Measurements from ENCODE around the gene MYO1E.
"Not testable (repeated sequence)": the region's sequence is repeated elsewhere in the genome, so short reads cannot be mapped to it uniquely, and the experiment has no call there.

MYO1E gene

DNA sequence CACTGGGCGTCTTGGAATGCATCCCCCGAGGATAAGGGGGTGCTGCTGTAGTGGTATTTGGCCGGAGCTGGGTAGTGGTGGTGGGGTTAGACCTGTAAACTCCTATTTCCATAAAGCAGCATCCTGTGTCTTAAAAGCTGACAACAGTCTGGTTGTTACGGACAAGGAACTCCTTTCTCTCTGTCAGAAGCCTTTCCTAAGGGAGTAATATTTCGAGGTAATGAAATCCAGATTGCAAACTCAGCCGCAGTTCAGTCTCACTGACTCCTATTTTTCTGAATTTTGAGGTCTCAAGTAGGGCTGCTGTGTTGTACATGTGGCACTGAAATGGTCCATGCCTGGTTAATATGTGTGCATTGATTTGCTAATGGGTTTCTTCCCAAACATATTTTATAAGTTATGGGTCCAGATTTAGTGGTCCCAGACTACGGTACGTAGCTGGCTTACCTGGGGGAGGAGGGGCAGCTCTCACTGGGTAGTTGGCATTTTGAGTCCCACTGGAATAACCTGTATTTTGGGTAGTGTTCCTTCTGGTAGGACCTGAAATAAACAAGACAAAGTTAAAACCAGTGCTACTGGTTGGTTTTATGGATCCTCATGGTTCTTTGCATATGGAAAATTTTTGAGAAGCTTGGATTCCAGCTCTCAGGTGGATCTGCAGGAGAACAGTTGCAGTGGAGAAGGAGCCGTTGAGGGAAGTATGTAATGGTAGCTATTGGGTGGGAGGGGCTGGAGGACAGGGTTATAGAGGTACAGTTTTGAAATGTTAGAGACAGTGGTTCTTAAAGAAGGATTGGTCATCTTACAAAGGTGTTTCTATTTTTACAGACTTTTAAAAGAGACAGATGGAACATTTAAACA, 214.6 kb downstream of the MYO1E start:
- no peak for DNase-seq

DNA sequence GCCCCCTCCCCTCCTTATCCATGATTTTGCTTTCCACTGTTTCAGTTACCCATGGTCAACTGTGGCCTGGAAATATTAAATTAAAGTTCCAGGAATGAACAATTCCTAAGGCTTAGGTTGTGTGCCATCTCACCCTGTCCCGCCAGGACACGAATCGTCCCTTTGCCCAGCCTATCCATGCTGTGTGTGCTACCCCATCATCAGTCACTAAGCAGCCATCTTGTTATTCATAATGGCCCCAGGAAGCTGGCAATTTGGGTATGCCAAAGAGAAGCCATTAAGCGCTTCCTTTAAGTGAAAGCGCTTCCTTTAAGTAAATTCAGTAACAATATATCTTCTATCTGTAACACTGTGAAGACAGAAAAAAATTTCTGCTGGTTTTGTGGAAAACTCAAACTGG, 215.3 kb downstream of the MYO1E start:
- DNase-seq, result no peak

DNA sequence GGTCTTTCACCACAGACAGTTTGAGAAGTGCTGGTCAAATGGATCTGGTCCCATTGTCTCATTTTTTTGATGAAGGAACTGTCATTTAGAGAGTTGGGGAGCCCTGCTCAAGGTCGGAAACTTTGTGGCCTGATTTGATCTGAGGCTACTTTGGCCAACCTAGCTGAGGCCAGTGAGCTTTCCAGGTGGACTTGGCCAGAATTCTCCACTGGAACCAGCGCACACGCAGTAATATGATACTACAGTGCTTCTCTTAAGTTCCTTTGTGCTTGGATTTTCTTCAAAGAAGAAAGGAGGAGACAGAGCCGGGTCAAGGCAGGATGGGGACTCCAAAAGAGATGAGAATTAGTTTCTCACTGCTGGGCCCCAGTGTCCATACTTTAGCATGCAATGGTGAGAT, 217.2 kb downstream of the MYO1E start:
- DNase-seq, result no peak

DNA sequence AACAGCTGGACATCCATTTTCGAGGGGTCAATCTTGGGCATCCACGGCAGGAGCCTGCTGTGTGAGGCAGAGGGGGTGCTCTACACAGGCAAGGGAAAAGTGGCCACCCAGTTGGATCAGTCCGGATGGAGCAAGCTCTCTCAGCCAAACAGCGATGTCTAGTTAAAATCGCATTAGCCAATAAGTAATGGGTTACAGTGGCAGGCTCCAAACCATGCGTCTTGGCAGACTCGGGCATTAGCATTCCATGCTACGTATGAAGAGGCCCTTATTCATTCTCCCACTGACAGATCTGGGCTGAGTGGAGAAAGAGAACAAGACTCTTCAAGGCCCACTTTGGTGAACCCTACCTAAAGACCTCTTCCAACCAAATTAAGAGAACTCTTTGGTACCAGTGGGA, 218.4 kb downstream of the MYO1E start:
- DNase-seq, result no peak

DNA sequence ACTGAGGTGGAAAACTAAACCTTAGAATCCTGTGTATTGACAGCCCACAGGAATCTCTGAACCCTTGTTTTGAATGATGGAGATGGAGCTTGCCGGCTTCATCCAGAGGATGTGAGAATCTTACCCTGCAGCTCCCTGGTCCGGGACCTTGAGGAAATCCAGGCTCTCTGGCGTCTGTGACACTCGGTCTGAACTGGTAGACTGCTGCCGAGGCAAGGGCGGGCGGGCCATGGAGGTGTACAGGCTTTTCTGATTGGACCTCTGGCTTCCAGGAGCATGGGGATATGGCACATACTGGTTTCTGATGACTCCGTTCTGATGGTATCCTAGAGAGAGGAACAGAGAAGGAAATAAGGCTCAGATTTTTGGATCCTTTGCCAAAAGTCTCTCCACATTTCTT, 219.2 kb downstream of the MYO1E start:
- DNase-seq, result no peak

DNA sequence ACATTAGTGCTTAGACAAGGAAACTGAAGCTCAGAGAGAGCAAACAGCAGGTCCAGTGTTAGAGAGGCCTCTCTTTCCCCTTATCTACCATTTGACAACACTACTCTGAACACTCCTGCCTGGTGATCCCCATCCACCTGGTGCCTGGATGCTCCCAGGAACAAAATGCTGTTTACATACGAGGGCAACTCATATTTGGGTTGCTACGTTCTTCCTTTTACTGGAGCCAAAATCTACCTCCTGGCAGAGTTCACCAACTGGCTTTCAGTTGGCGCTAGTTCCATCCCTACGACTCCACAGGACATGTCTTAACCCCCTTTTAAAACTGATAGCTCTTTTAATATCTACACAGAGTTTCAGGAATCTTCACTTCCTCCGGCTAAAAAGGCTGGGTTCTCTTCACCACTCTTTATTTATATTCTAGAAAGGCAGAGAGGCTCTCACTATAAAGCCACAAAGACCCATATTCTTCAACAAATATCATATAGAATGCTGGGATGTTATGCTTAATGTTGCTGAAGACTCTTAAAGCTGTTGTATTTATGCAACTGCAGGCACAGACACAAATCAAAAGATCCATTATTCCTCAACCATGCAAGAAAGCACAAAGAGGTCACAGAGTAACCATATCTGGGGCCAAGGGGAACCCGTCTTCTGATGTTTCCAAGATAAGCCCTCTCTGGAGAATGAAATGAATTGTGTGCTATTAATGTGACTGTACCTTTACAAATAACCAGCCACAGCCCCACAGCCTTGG, 219.8 kb downstream of the MYO1E start:
- DNase-seq, result no peak

DNA sequence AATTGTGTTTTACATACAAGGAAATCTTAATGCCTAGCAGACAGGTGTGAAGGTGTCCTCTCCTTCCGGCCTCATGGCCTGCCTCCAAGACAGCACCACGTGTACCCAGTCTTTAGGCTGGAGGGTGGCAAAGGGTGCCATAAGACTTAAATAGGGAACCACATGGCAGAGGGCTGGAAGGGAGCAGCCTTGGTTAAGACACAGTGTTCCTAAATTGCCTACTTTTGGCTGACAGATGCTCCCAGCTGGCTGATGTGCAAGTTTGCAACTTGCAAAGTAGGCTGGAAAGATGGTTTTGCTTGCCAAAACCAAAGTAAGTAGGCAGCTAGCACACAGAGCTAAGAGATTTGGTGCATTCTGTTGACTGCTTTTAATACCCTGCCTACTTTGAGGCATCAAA, 222.5 kb downstream of the MYO1E start:
- no peak for DNase-seq

DNA sequence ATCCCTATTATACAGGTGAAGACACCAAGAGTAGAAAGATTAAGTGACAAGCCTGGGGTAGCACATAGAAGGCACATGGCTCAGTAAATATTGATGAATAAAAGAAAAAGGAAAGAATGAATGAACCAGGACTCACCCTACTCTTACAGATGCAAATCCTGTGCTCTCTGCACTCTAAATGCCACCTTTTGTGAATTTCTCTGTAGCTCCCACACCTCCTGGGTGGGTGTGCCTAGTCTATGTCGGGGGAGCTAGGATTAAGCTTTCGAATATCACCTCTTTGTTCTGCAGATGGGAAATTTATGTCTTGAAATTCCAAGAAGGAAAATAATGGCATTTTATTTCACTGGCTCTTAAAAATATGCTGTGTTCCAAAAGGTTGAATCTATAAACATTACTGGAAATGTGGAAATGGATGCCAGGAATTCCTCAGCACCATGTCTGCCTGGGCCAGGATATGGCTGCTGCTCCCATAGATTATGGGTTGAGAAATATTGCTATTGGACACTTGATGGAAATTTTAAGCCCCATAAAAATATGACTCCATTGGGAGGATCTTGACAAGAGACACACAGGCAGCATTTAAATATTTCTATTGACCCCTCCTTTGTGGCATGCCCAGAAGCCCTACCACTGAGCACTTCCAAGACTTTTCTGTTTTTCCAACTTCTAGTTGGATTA, 224.4 kb downstream of the MYO1E start:
- no peak for DNase-seq

DNA sequence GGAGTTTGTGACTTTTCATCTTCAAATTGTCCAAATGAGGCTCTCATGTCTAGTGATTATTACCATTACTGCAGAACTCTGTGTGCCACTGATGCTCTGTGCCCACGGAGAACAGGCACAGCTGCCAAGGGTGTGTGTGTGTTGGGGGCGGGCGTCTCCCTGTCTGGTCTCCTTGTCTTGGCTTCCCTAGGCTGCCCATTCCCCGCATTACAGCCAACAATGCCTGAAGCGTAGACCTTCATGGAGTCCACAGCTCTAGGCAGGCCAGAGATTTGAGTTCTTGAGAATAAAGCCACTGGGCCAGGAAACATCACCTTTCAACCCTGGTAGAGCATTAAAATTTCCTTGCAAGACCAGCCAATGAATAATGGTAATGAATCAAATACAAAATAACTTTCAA, 225.0 kb downstream of the MYO1E start:
- no peak for DNase-seq

DNA sequence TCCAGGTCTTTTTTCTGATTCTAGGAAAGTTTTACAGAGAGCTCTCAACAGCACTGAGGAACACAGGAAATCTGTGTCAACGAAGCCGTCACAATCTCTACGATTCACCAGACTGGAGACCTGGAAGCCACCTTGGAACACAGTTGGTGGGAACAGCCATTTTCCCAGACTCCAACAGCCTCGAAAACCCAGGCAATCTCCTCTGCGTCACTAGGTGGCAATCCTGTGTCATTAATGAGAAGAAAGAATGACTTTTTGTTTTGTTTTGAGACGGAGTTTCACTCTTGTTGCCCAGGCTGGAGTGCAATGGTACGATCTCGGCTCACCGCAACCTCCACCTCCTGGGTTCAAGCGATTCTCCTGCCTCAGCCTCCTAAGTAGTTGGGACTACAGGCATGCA, 228.1 kb downstream of the MYO1E start:
- not testable (repeated sequence) for DNase-seq

DNA sequence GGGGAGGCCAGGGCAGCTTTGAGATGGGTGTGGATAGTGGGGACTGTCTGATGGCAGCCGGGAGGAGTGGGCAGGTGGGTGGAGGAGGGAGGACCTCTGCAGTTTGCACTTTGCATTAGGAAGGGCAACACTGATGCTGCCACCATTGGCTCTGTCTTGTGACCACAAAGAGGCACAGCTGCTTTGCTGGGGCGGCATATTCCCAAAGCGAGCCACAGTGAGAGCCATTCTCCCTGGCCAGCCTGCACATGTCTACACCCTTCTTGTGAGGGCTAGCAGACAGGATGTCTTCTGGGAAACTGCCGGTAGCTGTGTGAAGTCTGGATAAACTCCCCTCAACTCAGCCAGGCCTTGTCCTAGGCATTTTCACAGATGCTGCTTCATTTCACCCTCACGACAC, 229.4 kb downstream of the MYO1E start:
- DNase-seq, result no peak

DNA sequence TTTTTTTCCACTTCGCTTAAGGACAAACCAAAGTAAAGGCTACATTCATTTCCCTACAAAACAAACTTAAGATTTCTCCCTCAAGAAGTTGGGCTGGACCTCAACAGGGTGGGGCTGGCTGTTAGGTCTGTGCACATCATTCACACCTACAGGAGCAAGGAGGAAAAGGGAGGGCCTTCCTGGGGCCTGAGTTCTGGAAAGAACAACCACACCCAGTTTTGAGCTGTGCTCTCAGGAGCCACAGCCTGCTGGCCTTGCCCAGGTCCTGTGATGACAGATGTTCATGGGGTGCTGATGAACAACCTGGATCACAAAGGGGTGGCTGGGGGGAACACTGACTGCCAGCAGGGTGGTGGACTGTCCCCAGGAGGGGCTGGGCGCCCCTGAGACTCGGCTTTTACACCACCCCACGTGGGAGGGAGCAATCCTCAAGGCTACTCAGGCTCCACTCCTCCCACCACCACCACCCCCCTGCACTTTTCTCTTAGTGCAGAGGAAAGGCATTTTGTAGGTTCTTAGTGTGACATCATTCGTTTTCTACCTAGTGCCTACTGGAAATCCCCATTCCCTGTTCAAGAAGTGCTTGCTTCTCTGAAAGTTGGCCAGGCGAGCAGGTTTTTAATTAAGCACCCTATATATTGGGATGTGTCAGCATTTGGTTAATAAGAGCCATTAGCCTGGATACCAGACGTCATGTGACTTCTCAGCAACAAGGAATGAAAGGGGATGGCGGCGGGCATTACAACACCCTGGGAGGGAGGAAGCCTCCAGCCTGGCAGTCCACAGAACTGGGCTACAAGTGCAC, 232.0 kb downstream of the MYO1E start:
- DNase-seq, result no peak

DNA sequence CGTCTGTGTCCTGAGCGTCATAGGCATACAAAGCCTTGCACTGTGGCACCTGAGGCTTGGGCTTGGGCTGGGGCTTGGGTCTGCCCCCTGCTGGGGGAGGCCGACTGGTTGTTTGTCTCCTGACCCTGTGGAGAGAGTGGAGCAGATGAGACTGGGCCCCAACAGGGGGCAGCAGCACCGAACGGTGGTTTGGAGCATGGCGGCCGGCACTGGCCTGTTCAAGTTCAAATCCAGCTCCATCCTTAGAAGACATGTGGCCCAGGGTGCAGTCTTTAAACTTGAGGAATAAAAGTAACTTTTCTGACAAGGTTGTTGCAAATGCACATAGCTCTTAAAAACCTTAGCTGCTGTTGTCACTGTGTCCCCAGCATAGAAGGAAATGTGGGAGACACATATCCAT, 234.4 kb downstream of the MYO1E start:
- no peak for DNase-seq

DNA sequence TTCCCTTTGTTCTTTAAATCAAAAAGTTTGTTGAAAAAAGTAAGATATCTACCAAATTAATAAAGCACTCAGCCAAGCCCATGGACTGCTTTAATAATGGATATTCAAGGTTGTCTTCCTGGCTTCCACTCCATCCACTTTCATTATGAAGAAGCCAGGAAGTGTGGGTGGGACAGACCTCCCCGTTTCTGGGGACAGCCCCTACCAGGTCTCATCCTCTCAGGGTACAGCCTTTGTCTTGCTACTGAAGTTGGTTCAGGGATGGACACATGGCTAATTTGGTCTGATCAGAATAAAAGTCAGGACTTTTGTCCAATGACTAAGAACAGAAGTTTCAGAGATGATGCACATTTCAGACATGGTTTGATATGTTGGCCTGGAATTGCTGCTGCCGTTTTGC, 235.1 kb downstream of the MYO1E start:
- DNase-seq, result no peak

DNA sequence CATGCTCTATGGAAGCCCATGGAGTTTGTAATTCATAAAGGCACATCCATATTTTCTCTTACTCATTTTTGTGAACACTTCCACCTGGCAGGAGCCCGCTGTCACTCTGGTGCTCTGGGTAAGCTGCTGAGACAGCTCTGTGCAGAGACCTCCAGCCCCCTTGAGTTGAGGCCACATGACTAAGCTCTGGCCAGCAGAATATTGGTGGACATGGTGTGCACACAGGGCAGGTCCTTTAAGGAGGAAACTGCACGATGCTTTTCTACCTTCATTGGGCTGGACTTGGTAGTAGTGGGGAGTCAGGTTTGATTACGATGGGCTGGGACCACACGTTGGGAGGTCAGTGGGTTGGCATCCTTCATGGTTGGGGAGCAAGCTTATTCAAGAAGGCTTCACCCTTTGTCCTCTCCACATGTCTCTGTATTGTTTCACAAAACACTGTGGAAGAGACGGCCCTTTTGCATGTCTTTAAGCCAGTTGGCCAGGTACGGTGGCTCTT, 238.7 kb downstream of the MYO1E start:
- DNase-seq, result no peak

DNA sequence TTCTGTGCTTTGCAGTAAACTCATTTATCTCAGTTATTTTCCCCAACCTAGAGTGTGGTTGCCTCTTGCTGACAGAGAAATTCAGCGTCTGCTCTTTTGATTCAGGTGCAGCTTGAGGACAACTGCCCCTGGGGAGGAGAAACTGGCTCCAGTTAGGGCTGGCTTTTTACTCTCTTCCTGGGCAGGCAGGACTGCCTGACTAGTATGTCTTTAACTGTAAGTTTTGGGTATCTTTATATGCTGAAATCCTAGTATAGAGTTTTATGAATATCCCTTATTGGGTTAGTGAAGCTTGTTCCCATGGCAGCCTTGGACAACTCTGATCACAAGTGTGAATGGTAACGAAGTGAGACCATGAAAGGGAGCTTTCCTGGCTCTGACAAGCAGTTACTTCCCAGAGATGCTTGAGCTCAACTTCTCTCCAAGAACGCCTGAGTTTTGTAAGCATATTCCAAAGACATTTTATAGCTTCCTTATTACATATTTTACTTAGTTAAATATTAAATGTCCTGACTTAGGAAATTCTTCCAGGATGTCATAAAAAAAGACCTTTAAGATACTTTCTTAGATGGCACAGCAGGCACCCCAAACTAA, 240.6 kb downstream of the MYO1E start:
- DNase-seq, result no peak

DNA sequence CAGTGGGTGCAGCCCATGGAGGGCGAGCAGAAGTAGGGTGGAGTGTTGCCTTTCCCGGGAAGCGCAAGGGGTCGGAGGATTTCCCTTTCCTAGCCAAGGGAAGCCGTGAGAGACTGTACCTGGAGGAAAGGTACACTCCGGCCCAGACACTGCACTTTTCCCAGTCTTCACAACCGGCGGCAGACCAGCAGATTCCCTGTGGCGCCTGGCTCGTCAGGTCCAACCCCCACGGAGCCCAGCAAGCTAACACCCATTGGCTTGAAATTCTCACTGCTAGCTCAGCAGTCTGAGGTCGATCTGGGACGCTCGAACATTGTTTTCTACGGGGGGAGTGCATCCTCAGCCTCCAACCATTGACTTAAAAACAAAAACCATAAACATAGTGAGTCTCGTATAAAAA, 241.2 kb downstream of the MYO1E start:
- no peak for DNase-seq

DNA sequence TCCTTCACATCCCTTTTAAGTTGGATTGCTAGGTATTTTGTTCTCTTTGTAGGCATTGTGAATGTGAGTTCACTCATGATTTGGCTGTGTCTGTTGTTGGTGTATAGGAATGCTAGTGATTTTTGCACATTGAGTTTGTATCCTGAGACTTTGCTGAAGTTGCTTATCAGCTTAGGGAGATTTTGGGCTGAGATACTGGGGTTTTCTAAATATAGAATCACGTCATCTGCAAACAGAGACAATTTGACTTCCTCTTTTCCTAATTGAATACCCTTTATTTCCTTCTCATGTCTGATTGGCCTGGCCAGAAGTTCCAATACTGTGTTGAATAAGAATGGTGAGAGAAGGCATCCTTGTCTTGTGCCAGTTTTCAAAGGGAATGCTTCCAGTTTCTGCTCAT, 245.4 kb downstream of the MYO1E start:
- not testable (repeated sequence) for DNase-seq

DNA sequence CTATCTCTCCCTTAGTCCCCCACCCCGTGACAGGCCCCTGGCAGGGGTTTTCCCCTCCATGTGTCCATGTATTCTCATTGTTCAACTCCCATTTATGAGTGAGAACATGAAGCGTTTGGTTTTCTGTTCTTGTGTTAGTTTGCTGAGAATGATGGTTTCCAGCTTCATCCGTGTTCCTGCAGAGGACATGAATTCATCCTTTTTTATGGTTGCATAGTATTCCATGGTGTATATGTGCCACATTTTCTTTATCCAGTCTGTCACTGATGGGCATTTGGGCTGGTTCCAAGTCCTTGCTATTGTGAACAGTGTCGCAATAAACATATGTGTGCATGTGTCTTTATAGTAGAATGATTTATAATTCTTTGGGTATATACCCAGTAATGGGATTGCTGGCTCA, 247.0 kb downstream of the MYO1E start:
- DNase-seq, result not testable (repeated sequence)

DNA sequence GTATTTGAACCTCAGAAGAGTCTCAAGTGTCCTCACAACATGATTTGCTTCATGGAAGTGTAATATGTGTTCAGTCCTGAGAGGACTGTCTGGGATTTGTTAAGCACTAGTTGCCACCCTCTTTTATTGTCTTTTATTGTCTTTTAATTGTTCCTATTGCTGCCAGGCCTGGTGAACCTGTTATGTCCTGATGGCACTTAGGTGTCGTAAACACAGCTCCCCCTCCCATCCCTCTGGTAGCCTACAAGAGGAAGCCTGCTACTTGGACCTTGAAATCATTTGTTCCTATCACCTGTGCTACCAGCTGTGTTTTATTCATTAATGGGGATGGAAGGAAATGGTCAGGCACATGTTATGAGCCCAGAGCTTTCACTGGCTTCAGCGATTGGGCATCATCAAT, 248.4 kb downstream of the MYO1E start:
- no peak for DNase-seq

DNA sequence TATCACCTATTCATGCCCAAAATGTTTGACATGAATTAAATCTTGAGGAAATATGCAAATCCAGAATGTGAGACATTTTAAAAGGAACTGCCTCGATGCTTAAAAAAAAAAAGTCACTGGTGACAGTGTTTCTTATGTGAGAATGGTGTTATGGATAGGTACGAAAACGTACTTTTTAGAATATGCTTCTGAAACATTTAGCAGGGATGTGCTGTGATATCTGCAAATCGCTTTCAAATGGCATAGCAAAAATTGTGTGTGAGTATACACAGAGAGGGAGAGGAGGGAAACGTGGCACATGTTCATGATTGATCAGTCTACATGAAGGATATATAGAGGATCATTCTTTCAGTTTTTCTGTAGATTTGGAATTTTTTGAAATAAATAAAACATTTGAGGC, 251.7 kb downstream of the MYO1E start:
- no peak for DNase-seq

DNA sequence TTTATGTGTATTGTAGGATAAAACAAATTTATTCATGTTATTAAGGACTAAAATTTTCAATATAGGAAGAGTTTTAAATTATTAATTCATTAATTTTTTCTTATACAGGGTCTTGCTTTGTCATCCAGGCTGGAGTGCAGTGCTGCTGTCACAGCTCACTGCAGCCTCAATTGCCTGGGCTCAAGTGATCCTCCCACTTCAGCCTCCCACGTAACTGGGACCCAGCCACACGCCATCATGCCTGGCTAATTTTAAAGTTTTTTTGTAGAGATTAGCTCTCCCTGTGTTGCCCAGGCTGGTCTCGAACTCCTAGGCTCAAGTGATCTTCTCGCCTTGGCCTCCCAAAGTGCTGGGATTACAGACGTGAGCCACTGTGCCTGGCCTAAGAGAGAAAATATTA, 253.0 kb downstream of the MYO1E start:
- DNase-seq, result no peak

Measured in NCI-H2081 treated with DMSO at 0.1 percent for 48 hours (cell line).